DMS53 treated with DMSO at 0.1 percent for 48 hours (cell line): Measurements from ENCODE around the gene CALM1.

Experiments
- DNase-seq: peaks from one replicate; lab custom pipeline; 2025; ENCODE audit not compliant: unreplicated experiment; lab: John Stamatoyannopoulos, UW

Gene CALM1

DNA sequence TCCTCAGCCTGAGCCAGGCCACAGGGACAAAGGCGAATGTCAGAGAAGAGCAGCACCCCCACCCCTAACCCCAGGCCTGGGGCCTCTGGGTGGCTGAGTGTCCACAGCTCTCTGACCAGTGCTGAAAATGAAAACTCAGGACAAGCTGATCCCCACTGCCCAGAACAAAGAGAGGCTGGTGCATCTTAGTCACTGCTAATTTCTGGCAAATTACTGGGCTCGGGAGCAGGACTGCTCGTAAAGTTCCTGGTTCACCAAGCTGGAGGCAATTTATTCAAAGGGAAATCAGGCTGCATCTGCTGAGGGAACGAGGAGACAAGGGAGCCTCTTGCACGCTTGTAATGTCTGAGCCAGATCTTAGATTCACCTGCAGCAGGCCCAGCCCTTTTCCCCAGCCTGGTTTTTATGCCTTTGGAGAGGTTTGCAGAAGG lies 43.2 kb downstream of the CALM1 start:
- no peak for DNase-seq

DNA sequence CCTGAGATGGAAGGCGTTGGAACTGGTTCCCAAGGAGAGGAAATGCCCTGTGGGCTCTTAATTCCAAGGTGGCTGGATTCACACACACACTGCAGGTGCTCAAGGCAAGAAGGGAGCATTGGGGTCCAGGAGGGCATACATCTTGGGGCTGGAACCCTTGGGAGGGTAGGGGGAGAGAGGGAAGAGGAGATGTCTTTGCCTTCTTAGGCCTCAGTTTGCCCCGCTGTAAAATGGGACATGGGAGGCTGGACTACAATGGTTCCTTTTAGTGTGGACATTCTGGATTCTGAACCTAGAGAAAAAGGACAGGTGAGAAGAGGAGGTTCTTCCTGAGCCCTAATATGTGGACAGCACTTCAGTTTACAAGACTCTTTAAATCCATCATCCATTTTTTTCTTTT lies 43.8 kb downstream of the CALM1 start:
- DNase-seq: no peak

GRCh38 chr14:90442388-90442787 lies 45.6 kb downstream of the CALM1 start:
- DNase-seq: no peak

DNA sequence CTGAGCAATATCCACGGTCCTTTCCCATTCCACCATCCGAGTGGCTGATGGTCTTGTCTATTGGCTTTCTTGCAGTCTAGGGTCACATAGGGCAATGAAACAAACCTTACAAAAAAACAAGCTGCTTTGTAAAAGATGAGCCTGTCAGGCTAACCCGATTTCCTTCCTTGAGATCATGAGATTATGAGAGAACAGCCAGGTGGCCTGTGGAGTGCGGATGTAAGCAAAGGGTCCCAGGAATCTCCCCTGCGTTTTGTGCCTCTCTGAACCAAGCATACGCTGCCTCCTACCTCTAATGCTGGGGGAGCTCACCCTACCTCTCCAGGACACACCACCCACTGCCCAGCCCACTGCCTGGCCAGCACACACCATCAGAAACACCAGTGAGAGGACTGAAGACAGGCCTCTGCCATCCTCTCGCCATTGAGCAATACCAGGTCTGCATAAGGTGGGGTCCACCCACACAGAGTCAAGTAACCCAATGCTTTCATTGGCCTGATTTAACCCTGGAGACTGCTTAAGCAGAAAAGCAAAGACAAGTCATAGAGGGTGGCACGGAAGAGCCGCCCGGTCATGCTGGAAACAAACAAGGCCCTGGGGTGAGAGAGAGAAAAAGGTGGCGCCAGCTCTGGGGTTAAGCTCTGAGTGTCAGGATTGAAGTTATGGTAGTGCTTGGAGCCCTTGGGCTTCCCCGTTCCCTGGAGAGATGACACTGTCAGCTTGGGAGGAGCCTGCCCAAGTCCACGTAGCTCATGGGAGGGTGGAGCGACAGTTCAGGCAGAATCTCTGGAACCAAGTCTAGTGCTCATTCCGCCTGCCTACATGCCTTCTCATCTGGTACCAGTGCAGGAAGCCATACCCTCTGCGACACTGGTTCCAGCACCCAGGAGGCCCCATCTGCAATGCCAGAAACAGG lies 46.6 kb downstream of the CALM1 start:
- no peak for DNase-seq

DNA sequence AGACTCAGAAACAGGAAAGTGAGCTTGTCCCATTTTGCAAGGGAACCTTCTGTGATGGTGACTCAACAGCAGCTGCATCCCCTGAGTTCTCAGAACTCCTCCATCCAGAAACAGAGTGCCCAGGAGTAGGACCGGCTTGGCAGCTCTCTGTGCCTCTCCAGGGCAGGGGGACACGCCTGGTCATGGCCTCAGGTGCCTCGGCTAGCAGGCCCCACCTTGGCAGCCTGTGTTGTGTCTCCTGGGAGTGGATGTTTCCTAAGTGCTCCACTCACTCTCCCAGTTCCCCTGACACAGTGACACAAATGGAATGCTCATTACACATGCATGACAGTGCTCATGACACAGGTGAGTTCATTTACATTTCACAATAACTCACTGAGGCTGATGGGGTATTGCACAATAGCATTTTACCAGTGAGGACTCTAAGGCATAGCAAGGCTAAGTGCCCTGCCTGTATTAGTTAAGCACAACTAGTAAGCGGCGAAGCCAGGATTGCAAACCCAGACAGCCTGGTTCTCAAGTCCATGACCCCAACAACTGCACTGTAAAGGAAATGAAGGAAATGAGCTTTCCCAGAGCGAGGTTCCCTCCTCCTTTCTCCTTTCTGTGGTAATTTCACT lies 47.4 kb downstream of the CALM1 start:
- DNase-seq: no peak

GRCh38 chr14:90445011-90445410 lies 48.2 kb downstream of the CALM1 start:
- DNase-seq: no peak

DNA sequence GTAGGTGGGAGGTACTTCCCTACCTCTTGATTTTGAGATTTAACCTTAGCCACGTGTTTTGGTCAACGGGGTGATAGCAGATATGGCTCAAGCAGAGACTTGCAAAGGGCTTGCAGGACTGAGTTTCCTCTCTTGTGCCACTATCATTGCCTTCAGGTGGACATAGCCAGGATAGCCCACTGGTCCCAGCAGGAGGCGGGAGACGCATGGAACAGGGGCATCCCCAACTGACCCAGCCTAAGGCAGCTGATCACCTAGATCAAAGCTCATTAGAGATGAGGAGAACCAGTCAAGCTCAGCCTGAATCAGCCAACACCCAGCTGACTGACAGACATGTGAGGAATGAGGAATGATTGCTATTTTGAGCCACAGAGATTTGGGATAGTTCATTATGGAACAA lies 49.6 kb downstream of the CALM1 start:
- no peak for DNase-seq

- no peak for DNase-seq
Measured at GRCh38 chr14:90447720-90448497, 51.1 kb downstream of the CALM1 start.

GRCh38 chr14:90449411-90449810 lies 52.6 kb downstream of the CALM1 start:
- DNase-seq: no peak

DNA sequence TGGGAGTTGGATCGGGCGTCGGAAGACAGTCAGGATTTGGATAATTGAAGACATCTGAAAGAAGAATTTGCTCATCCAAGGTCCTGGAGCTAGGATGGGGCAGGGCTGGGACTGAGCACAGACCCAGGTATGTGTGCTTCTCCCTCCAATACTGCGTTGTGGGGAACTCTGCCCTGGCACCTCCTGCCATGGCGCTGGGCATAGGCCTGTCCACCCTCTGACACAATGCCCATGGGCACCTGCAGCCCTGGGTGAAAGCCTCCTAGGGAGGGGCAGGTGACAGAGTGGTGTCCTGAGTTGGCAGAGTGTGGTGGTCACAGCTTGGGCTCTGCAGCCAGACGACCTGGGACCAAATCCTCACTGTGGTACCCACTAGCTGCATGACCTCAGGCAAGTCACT lies 53.3 kb downstream of the CALM1 start:
- DNase-seq: no peak

DNA sequence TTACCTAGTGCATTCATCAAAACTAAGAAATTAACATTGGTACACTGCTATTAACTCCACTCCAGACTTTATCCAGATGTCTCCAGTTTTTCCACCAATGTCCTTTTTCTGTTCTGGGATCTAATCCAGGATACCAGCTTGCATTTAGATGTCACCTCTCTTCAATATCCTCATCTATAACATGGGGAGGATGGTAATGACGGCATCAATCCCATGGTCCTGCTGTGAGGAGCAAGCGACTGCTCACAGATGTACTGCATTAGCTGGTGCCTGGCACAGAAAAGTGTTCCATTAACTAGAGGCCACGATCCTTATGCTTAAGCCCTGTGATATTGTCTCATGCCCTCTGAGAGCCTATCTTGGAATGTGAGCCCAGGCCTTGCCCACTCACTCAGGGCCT lies 53.8 kb downstream of the CALM1 start:
- no peak for DNase-seq

DNA sequence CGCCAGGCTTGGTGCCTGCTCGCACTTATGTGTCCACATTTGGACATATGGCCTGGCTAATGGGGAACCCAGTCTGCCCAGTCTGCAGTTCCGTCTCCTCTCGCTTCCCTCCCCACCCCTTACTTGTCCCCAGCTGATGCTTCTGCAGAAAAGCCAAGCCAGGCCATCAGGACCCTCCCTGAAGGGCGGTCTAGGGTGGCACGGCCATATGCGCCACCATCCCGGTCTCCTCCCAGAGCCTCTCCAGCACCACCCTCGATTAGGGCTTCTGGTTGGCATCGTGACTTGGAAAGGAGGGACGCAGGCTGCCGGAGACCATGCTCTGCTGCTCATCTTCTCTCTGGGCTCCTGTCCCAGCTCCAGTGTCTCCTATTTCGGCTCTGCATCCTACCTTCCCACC lies 54.6 kb downstream of the CALM1 start:
- DNase-seq: no peak

DNA sequence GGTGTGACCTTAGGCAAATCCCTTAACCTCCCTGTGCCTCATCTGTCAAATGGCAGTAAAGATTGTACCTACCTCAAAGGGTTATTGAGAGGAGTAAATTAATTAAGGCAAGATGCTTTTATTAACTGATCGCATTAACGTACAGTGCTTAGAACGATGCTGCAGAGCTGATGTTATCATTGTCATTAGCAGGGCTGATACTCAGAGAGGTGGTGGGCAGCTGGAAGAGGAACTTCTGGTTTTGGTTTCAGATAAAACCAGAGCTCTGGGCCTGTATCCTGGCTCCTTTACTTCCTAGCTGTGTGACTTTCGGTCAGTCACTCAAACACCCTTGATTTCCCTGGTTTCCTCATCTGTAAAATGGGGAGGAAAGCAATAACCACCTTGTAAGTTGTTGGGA lies 55.1 kb downstream of the CALM1 start:
- no peak for DNase-seq

DNA sequence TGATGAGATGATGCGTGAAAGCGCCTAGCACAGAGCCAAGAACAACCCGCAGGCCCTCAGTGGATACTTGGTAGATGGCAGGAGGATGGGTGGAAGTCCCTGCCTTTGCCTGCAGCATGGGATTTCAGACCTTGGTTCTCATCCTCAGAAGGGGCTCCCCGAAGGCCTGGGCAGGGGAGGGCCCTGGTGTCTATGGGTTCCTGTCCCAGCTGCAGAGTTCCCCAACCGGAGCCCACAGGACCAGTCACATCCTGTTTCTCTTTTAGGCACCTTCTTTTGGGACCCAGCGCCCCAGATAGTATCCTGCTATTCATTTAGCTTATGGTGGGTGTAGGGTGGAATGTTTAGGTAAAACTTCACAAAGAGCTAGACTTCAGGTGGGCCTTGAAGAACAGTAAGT lies 55.5 kb downstream of the CALM1 start:
- DNase-seq: no peak

GRCh38 chr14:90453401-90453951 lies 56.6 kb downstream of the CALM1 start:
- no peak for DNase-seq

GRCh38 chr14:90454041-90455000 lies 57.5 kb downstream of the CALM1 start:
- peak; percentile 71 for DNase-seq

DNA sequence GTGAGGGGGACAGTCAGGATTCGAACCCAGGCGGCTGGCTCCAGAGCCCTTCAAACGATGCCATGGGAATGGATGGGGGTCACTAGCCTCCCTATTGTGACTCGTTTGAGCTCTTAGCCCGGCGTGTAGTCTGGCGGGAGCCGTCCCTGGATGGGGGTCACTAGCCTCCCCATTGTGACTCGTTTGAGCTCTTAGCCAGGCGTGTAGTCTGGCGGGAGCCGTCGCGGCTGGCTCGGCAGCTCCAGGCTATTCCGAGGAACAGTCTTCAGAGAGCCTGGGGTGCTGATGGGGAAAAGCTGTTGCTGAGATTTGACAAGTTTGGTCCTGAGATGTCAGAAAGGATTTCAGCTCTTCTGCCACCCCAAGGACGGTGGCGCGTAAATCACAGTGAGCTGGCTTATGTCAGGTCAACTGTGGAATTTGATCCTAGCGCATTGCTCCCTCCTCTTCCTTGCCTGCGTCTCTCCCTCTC lies 58.3 kb downstream of the CALM1 start:
- DNase-seq: no peak

DNA sequence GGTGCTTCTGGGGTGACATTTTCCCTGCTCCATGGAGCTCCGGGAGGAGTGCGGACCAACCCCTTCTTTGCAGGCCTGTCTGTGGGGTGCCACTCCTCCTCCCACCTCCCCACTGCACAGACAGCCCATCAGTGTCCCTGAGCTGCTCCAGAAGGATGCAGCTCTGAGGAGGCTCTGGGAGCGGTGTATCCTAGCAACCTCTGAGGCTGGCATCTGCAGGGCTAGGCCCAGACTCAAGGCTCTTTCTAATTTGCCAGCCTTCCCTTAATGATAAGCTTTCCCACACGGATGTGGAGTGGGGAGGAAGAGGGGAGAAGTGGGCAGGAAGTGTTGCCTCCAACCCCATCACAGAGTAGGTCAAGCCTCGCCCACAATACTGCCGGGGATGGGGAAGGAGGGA lies 59.7 kb downstream of the CALM1 start:
- no peak for DNase-seq

GRCh38 chr14:90457186-90457585 lies 60.4 kb downstream of the CALM1 start:
- no peak for DNase-seq
